Islet of Langerhans (tissue), 1 donor: Measurements from ENCODE around the gene LIPG.

Experiments
- FAIRE-seq: peaks from one replicate; lab custom pipeline; 2011; peaks lifted over from hg19 to GRCh38; lab: Jason Lieb, UNC

Gene LIPG

DNA sequence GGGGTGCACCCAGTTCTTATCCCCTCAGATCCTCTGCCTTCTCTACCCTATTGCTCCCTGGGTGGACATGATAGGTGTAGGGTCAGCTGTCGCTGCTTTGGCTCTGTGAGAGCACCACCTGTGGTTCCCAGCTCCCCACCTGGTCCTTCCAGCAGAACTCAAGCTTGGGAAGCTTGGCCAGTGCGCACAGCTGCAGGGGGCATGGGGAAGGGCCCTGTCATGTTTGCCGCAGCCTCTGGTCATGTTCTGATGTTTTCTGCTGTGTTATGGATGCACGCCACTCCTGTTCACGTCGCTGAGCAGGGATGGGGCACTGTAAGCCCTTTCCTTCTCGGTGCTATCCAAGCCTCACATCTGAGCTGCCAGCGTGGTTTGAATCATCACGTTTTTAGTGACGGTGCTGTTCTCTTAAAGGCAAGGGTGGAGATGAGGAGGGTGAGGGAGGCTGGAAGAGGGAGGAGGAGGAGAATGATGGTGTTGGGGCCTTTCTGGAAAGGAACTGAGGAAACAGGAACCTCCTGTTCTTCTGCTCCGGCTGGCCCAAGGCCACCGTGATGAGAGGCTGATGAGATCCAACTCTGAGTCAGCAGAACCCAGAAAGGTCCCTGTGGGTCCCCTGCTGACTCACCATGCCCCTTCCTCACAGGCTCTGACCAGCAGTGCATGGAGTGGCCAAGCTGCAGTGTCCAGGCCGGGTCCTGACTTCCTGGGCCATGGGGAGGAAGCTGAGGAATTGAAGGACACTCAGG lies 78.0 kb downstream of the LIPG start:
- no peak for FAIRE-seq

DNA sequence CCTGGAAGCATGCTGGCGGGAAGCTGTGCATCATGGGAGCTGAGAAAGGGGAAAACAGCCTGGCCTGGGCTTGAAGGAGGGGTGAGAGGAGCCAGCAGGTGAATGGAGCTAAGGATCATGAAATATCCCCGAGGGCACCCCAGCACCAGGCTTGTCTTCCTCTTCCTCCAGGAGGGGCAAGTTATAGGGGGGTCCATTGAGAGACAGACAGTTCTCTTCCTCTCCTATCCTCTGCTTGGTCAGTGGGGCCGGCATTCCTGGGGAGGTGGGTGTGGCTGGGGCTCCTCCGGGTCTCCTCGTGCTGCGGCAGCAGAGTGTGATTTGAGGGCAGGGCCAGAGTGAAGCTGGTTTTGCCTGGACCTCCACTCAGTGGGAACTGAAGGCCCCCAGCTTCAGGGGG lies 78.9 kb downstream of the LIPG start:
- FAIRE-seq = no peak

DNA sequence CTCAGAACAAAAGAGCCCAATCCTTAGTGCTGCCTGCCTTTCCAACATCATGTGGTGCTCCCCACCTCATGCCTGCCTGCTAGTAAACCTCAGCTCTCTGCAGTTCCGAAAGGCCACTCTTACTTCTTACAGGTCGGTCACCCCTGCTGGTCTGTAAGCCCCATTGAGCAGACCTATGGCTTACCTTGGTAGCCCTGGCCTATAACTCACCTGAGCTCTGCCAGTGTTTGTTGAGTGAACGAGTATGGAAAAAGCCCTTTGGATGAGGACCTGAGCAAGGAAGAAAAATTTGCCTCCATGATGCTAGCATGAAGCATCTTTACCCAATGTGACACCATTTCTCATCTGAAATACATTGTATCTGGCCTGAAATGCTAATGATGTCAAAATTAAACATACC lies 83.3 kb downstream of the LIPG start:
- FAIRE-seq = no peak

DNA sequence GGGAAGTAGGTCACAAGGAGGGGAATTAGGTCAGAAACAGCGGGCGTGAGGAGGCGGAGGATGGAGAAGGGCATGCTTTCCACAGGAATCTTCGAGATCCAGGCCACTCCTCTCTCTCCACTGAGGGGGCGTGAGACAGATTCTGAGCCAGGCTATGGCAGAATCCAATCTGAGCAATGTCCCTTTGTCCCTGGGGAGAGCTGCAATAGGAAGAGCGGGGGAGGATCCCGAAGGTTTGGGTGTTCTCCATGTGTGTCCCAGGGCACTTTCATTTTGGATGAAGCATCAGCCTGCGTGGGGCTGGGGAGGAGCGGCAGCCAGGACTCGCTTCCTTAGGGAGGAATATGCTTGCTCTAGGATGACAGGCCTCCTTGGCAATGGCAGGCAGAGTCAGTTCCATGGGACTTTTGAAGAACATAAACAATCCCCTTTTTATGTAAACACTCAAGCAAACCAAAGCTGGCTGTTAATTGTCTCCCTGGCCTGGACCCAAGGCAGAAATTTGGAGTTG lies 84.0 kb downstream of the LIPG start:
- no peak for FAIRE-seq

DNA sequence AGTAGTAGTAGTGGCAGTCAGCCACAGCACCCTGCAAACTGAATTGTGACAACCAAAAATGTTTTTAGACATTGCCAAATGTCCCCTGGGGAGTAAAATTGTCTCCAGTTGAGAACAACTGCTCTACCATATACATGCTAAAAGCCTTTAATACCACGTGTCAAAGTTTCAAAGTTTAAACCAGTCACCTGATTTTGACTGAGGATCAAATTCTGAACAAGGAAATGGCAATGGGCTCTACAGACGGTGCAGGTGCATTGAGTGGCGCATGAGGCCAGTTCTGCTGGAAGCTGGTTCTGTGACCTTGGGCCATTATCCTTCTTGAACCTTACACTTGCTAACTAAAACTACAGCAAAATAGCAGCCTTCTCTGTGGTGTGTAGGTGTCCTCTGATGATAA lies 85.0 kb downstream of the LIPG start:
- FAIRE-seq = no peak

DNA sequence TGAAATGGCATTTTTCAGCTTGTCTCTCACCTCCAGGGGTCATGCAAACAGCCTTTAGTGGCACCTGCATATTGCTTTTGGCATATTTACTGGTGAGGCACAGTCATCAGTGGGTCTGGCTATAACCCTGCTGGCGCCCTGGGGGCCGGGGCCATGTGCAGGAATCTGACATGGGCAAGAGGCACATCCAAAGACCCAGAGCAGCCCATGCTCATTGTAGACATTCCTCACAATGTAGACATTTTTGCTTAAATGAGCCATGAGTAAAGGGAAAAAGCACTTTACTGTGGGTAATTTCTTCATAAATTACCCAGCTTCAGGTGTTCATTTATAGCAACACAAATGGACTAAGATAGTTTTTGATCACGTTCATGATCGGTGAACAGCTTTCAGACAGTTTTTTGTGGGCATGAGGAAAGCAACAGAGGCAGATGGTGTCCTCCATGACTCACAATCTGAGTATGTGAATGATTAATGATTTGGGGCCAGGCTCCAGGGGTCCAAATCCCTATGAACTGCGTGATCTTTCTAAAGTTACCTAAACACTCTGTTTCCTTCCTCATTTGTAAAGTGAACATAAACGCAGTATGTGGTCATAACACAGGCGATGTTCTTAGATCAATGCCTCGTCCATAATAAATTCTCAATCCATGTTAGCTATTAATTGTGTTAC lies 85.8 kb downstream of the LIPG start:
- peak; percentile 86 for FAIRE-seq

DNA sequence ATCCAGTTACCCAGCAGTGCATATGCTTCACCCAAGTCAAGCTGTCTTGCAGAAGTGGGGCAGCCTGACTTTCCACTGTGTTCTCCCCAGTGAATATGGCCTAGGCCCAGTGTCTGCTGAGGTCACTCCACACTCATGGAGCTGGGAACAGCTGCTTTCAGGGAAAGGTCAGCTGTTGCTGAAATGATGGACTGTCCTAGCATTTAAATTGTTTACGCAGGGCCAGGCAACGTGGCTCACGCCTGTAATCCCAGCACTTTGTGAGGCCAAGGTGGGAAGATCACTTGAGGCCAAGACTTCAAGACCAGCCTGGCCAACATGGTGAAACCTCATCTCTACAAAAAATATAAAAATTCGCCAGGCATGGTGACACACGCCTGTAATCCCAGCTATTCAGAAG lies 86.5 kb downstream of the LIPG start:
- FAIRE-seq = no peak
